Hepatocyte (in vitro differentiated cells): ENCODE results near the gene SYCN. TPM values are rescaled to one million over a fixed set of nuclear protein-coding genes. Genes with fewer than 3 reads are reported as not detected.

Experiments used
- DNase-seq: peaks from one replicate; pipeline ENCODE4 v3.0.0-alpha.2; 2016; ENCODE audit warnings: low spot score
- H2AFZ ChIP-seq: fragments of 200-600 bp; sonication (generic); 2 replicates; pipeline ENCODE4 v1.6.0; 2016; ENCODE audit warnings: antibody characterized with exemption, mild to moderate bottlenecking
- H3K27ac ChIP-seq: fragments of 200-600 bp; sonication (generic); 2 replicates; pipeline ENCODE4 v1.5.1; 2016; ENCODE audit warnings: mild to moderate bottlenecking
- H3K27me3 ChIP-seq: fragments of 200-600 bp; sonication (generic); 2 replicates; pipeline ENCODE4 v1.6.1; 2016
- H3K36me3 ChIP-seq: fragments of 200-600 bp; sonication (generic); replicated peaks from 2 replicates; pipeline ENCODE4 v1.5.1; 2016; ENCODE audit warnings: low read depth; ENCODE audit not compliant: insufficient read depth
- H3K4me1 ChIP-seq: fragments of 200-600 bp; sonication (generic); 2 replicates; pipeline ENCODE4 v1.5.1; 2016; ENCODE audit warnings: mild to moderate bottlenecking, moderate library complexity; ENCODE audit not compliant: insufficient read depth
- H3K4me2 ChIP-seq: fragments of 200-600 bp; sonication (generic); 2 replicates; pipeline ENCODE4 v1.6.0; 2016
- H3K4me3 ChIP-seq: fragments of 200-600 bp; sonication (generic); 2 replicates; pipeline ENCODE4 v1.5.1; 2016; ENCODE audit warnings: mild to moderate bottlenecking
- H3K79me2 ChIP-seq: fragments of 200-600 bp; sonication (generic); 2 replicates; pipeline ENCODE4 v1.6.0; 2017; ENCODE audit warnings: mild to moderate bottlenecking
- H3K9me2 ChIP-seq: fragments of 200-600 bp; sonication (generic); replicated peaks from 2 replicates; pipeline ENCODE4 v1.6.0; 2017; ENCODE audit warnings: mild to moderate bottlenecking; ENCODE audit not compliant: insufficient read depth
- H3K9me3 ChIP-seq: fragments of 200-600 bp; sonication (generic); 2 replicates; pipeline ENCODE4 v1.5.1; 2016; ENCODE audit warnings: low read depth, mild to moderate bottlenecking
- H4K20me1 ChIP-seq: fragments of 200-600 bp; sonication (generic); 2 replicates; pipeline ENCODE4 v1.6.0; 2016; ENCODE audit warnings: mild to moderate bottlenecking; ENCODE audit not compliant: insufficient read depth, poor library complexity, severe bottlenecking
- CTCF ChIP-seq: fragments of 200-600 bp; sonication (generic); IDR thresholded peaks from 2 replicates; pipeline ENCODE4 v1.5.1; 2016; ENCODE audit warnings: antibody characterized with exemption, mild to moderate bottlenecking; ENCODE audit not compliant: poor library complexity
- EZH2 ChIP-seq: fragments of 200-600 bp; sonication (generic); IDR thresholded peaks from 2 replicates; pipeline ENCODE4 v1.6.1; 2016; ENCODE audit warnings: antibody characterized with exemption, mild to moderate bottlenecking, borderline replicate concordance
- EZH2phosphoT487 ChIP-seq: fragments of 200-600 bp; sonication (generic); IDR thresholded peaks from one replicate; pipeline ENCODE4 v1.6.1; 2018; ENCODE audit warnings: antibody characterized with exemption, mild to moderate bottlenecking, low read depth, moderate library complexity; ENCODE audit not compliant: unreplicated experiment, severe bottlenecking
- WGBS: methylation state at CpG from one replicate; pipeline ENCODE4 v1.1.6; 2016; ENCODE audit warnings: low lambda C conversion rate; ENCODE audit errors: missing lambda C conversion rate; 5-methylcytosine and 5-hydroxymethylcytosine counted together
- polyA plus RNA-seq: library from polyadenylated mRNA; unstranded; fragments of >200 nt; fragmentation: Nextera tagmentation; extraction: Ambion mirVana; gene quantifications from 2 replicates; pipeline ENCODE4 v1.2.1, GENCODE V29; 2016
- total RNA-seq: library from RNA; depleted of rRNA; stranded (reverse); fragments of >200 nt; gene quantifications from 2 replicates; pipeline ENCODE4 v1.2.3, GENCODE V29; 2014

SYCN gene
- total and polyA plus RNA-seq, 2 experiments from 2014 or later = 0.37 to 2.5 TPM

DNA sequence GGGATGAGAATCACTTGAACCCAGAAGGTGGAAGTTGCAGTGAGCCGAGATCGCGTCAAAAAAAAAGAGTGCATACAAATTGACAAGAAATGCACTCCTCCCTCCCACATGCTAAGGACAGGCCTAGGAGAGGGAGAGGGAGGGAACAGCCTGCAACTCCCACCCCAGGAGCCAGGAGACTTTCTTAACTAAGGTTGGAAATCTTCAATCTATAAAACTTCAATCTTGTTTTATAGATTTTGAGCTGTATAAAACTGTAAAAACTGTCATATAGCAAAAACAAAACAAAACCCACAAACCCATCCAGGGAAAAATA, 1.3 kb upstream of the SYCN start:
- Histone ChIP-seq H2AFZ (no peak overlapping the region), H3K36me3 (no peaks in the 10 kb centered on the region), H3K79me2 (no peaks in the 10 kb centered on the region), H3K27ac (peak overlapping the region; percentile 20), H3K9me3 (no peaks in the 10 kb centered on the region), H3K4me2 (no peak overlapping the region), H3K27me3 (no peaks in the 10 kb centered on the region), H4K20me1 (no peaks in the 10 kb centered on the region), H3K4me3 (no peak overlapping the region), H3K4me1 (no peaks in the 10 kb centered on the region), H3K9me2 (no peaks in the 10 kb centered on the region)
- 80% methylated on average over 3 of the region's 3 CpGs for WGBS
- TF ChIP-seq CTCF (no peak), EZH2phosphoT487 (no peak), EZH2 (no peak)
- DNase-seq = no peak

GRCh38 chr19:39202998-39203355, 1.1 kb downstream of the SYCN start:
- Histone ChIP-seq H3K4me1 (no peaks in the 10 kb centered on the region), H3K9me3 (no peaks in the 10 kb centered on the region), H3K27me3 (peaks cover 5% of the 10 kb centered on the region), H3K4me2 (no peak overlapping the region), H4K20me1 (no peaks in the 10 kb centered on the region), H3K4me3 (no peak overlapping the region), H2AFZ (no peak overlapping the region), H3K79me2 (no peaks in the 10 kb centered on the region), H3K27ac (no peak overlapping the region), H3K36me3 (no peaks in the 10 kb centered on the region), H3K9me2 (no peaks in the 10 kb centered on the region)
- 100% methylated on average over 1 of the region's 1 CpG for WGBS
- TF ChIP-seq CTCF (no peak), EZH2phosphoT487 (no peak), EZH2 (no peak)
- no peak for DNase-seq

GRCh38 chr19:39200803-39201115, 3.3 kb downstream of the SYCN start:
- Histone ChIP-seq H3K9me3 (no peaks in the 10 kb centered on the region), H2AFZ (no peak overlapping the region), H3K4me3 (no peak overlapping the region), H3K9me2 (no peaks in the 10 kb centered on the region), H3K27me3 (peaks cover 27% of the 10 kb centered on the region), H3K27ac (no peak overlapping the region), H4K20me1 (no peaks in the 10 kb centered on the region), H3K36me3 (no peaks in the 10 kb centered on the region), H3K79me2 (no peaks in the 10 kb centered on the region), H3K4me2 (no peak overlapping the region), H3K4me1 (peaks cover 10% of the 10 kb centered on the region)
- TF ChIP-seq EZH2 (no peak), CTCF (no peak), EZH2phosphoT487 (no peak)
- DNase-seq = no peak
- 85% methylated on average over 3 of the region's 3 CpGs for WGBS
